Activated CD4-positive, alpha-beta T cell treated with anti-CD3 and anti-CD28 coated beads for 24 hours (primary cell): Measurements from ENCODE around the gene NOTUM.

Experiments
- DNase-seq, 2 donors: peaks; one replicate each; pipeline ENCODE4 v3.0.0-alpha.2; 2020; ENCODE audit warnings: low read depth in 2 of 2

Gene NOTUM

DNA sequence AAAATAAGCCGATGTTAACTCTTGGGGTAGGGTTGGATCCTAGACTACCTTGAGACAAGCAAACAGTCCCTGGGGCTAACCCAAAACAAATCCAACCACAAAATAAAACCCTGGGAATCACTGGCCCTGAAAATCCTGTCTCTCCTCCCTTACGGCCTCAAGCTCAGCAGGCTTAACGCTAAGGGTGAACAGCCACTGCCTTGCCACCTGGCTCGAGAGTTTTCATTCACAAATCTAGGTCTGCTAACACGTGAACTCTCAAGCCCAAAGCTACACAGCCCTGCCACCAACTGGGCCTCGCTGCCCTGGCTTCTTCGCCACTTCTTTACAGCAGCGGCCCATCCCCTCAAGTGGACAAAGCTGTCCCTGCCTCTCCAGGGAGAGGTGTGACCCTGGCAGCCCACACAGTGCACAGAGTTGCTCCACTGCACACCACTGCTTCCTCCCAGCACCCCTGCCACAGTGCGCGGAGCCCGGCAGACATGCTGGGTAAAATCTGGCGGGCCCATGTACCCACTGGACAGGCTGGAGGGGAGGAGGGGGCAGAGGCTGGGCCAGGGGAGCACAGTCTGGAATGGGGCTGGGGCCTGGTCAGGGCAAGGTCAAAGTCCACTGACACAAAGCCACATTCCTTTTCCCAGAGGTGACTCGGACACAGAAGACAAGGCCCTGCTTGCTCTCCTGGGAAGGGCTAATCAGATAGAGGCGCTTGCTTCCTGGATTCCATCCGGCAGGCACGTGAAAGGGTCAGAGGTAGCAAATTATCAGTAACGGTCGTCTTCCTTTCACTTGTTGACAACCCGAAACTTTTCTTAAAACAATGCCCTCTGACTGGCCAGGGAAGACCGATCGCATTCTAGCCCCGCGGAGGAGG is 50.8 kb downstream of the NOTUM start:
- DNase-seq: no peak

GRCh38 chr17:81909231-81909630 is 51.8 kb downstream of the NOTUM start:
- no peak for DNase-seq

- no peak for DNase-seq
These were observed 52.2 kb downstream of the NOTUM start for GRCh38 chr17:81908793-81909192.

DNA sequence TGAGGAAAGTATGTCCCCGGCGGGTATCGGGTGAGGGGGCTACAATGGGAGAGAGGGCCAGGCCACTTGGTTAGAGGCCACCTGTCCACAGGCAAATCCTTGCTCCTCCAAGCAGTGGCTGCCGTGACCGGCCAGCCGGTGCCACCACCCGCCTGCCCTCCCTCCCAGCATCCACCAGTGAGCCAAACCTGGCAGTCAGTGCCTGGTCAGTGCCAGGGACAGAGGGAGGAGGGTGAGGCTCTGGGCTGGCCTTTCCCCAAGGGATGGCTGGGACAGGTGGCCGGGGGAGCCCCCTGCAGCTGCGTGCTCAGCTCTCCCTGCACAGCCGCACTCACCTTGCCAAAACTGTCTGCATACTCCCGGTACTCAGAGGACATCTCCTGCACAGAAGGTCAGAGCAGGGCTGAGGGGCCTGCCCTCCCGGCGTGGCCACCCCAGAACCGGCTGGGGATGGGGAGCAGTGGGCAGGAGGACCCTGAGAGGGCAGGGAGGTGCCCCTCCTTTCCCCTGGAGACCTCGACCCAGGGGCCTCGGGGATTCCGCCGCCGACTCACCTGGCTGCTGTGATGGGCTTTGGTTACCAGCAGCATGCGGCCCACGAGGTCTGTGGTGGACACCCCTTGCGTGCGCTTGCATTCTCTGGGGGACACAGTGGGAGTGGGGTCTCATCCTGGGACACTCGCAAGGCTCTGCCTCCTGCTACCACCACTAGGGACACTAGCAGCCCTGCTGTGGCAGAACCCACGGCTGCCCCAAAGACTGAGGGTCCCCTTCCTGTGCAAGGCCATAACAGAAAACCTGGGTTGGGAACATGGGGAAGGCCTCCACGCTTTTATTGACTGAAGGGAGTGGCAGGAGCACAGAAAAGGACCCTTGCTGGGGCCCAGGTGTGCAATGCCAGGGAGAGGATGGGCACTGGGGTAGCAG is 53.5 kb downstream of the NOTUM start:
- DNase-seq: no peak

DNA sequence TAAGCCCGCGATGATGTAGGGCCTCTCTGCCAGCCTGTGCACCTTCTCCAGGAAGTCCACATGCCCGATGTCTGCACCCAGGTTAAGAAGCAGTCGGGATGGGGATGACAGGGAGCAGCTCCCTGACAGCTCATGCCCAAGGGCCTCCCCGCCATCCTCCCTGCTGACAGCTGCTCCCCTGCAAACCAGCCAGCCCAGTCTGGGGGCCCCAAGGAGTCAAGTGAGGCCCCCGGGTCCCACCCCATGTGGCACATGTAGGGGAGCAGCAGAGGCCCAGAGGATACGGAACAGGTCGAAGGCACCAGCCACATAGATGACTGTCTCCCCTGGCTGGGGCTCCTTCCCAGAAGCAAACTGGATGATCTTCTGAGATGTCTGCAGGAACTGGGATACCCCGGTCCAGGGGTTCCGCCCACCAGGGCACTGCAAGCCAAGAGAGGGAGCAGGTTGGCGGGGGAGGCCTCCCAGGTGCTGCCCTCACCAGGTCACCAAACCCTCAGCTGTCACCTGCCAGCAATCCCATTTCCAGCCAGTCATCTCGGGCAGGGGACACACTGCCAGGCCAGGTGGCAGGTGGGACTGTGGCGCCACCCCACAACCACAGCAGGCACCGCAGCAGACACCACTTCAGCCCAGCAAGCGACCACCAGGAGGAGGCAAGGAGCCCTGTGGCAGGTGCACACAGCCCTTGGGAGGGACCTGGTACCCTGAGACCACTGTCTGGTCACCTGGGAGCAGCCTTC is 54.3 kb downstream of the NOTUM start:
- DNase-seq: no peak

GRCh38 chr17:81905993-81906392 is 55.0 kb downstream of the NOTUM start:
- no peak for DNase-seq

- DNase-seq: no peak
These were observed 55.5 kb downstream of the NOTUM start for GRCh38 chr17:81905424-81905875.

DNA sequence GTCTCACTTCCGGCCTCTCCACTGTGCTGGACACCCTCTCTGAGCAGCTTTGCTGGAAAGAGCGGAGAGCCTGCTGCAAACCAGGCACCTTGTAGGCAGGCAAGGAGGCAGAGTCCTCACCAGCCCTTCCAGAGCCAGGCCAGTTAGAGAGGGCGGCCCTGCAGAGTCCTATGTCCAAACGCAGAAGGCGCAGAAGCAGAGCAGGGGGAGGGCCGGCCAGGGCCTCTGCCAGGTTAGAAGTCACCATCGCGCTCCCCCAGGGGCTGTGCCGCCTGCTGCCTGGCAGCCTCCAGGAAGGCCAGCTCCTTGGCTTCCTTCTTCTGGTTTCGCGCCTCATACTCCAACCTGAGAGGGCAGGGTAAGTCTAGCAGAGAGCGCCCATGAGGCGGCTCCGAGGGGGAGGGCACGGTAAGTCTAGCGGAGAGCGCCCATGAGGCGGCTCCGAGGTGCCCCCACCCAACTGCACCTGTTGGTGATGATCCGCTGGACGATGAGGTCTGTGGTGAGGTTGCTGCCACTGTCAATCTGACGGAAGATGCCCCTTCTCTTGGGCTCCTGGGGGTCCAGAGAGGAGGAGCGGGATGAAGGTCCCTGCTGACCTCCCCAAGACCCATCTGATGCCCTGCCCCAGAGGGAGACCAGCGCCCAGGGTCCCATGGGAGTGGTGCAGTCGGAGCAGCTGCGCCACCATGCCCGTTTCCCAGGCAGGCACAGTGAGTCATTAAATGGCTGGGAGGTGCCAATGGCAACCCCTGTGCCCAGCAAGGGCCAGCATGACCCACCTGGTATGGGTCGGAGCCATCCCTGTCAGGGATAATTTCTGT is 56.2 kb downstream of the NOTUM start:
- DNase-seq: no peak

DNA sequence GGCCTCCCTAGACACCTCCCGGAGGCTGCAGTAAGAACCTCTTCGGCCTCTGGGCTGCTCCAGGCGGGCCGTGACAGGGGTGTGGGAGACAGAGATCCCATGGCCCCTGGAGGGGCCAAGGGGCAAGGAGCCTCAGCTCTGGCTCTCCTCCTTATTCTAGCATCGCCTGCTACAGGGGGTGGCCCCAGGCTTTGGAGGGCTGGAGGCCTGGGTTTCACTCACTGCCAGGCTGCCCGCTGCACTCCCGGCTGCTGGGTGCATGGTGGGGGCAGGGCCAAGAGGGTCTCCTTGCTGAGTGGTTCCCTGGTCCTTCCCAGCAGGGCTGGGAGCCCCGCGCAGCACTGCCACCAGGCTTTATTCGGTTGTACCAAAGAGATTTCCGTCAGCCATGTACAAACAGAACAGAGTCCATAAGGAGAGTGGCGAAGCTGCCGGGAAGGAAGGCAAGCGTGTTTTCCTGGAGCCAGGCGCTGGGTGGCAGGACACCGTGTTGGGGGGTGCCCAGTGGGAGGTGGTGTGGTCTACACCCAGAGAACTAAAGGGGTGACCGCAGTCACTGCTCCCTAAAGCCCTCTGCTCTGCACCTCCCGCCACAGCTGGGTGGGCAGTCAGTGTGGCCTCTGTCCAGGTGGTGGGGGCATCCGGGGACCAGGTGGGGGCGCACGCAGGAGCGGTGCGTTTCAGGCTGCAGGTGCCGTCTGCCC is 56.9 kb downstream of the NOTUM start:
- DNase-seq: no peak

DNA sequence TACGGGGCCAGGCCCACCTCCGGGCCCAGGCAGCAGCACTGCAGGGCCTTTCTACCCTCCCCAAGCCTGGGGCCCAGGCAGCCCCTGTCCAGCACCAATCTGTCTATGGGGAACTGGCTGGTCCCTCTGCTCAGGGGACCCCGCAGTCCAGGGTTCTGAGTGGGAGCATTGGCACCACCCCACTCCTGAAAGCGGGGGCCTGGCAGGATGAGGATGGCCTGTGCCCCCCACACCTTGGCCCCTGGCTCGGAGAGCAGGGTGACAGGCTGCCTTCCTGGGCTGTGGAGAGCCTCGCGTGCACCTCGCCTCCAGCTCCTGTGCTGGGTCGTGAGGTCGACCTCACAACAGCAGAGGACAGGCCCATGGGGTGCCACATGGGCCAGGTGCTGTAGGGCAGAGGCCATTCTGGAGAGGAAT is 57.6 kb downstream of the NOTUM start:
- DNase-seq: no peak

- no peak for DNase-seq
These were observed 58.2 kb downstream of the NOTUM start for GRCh38 chr17:81902653-81903414.
